Astrocyte (in vitro differentiated cells and primary cell): ENCODE data around the gene CD34.

Source experiments
- CTCF ChIP-seq: IDR thresholded peaks from 2 replicates; pipeline ENCODE4 v1.5.1; 2011; ENCODE audit warnings: low read depth, mild to moderate bottlenecking, inconsistent platforms, low read length, moderate library complexity; ENCODE audit not compliant: insufficient read depth
- EZH2 ChIP-seq: IDR thresholded peaks from 2 replicates; pipeline ENCODE4 v1.6.1; 2012; ENCODE audit warnings: mild to moderate bottlenecking, low read length, inconsistent platforms; ENCODE audit not compliant: insufficient read depth

- TF ChIP-seq EZH2 (no peak), CTCF (no peak)
These were observed 48.4 kb upstream of the CD34 start for GRCh38 chr1:207959141-207959825.
